Myocyte (in vitro differentiated cells): Measurements from ENCODE around the gene IL10RB. TPM values are rescaled to one million over a fixed set of nuclear protein-coding genes. Genes with fewer than 3 reads are reported as not detected.

Experiments
- DNase-seq: peaks from one replicate; pipeline ENCODE4 v3.0.0-alpha.2; 2012; ENCODE audit warnings: low read depth
- total RNA-seq: library from RNA; depleted of rRNA; stranded (reverse); fragments of >200 nt; gene quantifications from 2 replicates; pipeline ENCODE4 v1.2.3, GENCODE V29; 2014

IL10RB gene
- total RNA-seq, 1 donor from 2014 or later: 32.8 TPM

DNA sequence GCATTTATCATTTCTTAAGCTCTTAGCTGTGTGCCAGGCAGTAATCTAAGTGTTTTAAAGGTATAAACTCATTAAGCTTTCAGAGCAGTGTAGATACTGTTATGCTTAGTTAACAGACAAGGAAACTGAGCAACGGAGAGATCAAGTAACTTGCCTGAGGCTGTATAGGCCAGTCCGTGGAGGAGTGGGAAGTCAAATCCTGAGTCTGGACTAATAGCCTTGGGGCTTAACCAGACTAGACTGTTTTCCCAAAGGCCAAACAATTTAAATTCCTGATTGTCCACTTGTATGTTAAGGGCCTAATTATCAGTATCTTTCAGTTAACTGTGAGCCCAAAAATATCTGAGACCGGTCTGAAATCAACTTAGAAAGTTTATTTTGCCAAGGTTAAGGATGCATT lies 61.2 kb downstream of the IL10RB start:
- no peak for DNase-seq

GRCh38 chr21:33327792-33328433 lies 61.7 kb downstream of the IL10RB start:
- no peak for DNase-seq

- no peak for DNase-seq
These were observed 64.6 kb downstream of the IL10RB start for GRCh38 chr21:33330726-33331125.

DNA sequence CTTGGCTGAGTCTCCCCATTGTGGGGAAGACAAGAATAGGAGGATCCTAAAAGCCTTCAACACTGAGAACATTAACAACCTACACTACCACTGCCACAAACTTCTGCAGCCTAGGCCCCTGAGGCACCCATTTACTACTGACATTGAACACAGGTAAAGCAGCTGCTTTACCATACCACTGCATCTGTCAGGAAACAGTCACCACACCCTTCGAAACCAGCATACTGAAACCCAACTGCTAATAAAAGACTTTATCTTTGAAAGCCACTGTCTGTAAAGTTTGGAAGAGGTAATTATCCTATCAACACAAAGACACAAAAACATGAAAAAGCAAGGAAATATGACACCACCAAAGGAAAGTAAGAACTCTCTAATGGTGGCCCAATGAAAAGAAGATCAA lies 66.0 kb downstream of the IL10RB start:
- no peak for DNase-seq

- DNase-seq: no peak
These were observed 68.0 kb downstream of the IL10RB start for GRCh38 chr21:33334191-33334590.

- no peak for DNase-seq
These were observed 68.7 kb downstream of the IL10RB start for GRCh38 chr21:33334824-33335223.

DNA sequence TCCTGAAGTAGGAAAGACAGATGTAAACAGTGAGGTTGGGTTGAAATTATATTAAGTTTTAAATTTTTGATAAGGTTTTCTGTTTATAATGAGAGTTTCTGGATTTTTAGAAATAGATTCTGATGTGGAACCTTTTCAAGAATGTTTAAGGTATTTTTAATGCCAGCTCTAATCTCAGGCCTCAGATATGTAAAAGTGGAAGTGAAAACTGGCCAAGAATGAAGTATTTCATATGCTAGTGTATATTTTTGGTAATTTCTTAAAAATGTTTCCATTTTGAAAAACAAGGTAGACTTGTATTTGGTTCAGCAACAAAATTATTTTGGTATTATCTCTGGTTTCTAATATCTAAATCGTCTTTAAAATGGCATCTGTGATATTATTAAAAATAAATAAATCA lies 73.0 kb downstream of the IL10RB start:
- DNase-seq: no peak

DNA sequence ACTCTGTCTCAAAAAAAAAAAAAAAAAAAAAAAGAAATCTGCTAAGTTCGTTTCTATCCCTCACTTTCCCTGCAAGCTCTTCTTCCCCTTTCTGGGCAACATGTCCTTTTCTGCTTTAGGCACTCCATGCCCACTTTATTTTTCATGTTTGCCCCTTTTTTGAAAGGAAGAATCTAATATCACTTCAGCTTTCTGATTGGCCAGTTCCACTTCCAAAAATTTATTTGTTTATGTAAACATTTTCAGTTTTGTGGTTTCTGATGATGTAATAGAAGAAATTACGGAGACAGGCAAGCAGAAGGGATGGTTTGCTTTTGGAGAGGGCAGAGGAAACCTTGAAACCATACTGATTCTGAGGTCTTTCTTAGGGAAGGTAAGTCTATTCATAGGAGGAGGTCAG lies 73.8 kb downstream of the IL10RB start:
- no peak for DNase-seq

GRCh38 chr21:33345751-33346238 lies 79.6 kb downstream of the IL10RB start:
- no peak for DNase-seq

Other genes with a start within 250 kb of the IL10RB start
- not detected in 2 replicates for gene OLIG2, start 240.4 kb upstream of the IL10RB start, total RNA-seq
- not detected in 2 replicates for gene OLIG1, start 196.2 kb upstream of the IL10RB start, total RNA-seq
- gene IFNAR2, start 36.4 kb upstream of the IL10RB start, total RNA-seq: 5.6 and 10.1 TPM in 2 replicates
- gene IFNAR1, start 58.6 kb downstream of the IL10RB start, total RNA-seq: 13.6 and 16.2 TPM in 2 replicates
- gene IFNGR2, start 137.0 kb downstream of the IL10RB start, total RNA-seq: 24.8 and 33.6 TPM in 2 replicates
- 35.7 and 62.5 TPM in 2 replicates for gene TMEM50B, start 213.6 kb downstream of the IL10RB start, total RNA-seq
- 3.3 and 3.5 TPM in 2 replicates for gene DNAJC28, start 225.3 kb downstream of the IL10RB start, total RNA-seq